H9 (cell line): ENCODE data around the gene TYRO3. TPM values are rescaled to one million over a fixed set of nuclear protein-coding genes. Genes with fewer than 3 reads are reported as not detected.
"Not testable (repeated sequence)": the region's sequence is repeated elsewhere in the genome, so short reads cannot be mapped to it uniquely, and the experiment has no call there.

Experiments used
- DNase-seq: peaks from one replicate; pipeline ENCODE4 v3.0.0-alpha.2; 2017
- H2AFZ ChIP-seq: one replicate; pipeline ENCODE4 v1.6.1; 2013; ENCODE audit warnings: mild to moderate bottlenecking, low read length, control low read depth, moderate library complexity
- H2AK5ac ChIP-seq: 2 replicates; pipeline ENCODE4 v1.6.1; 2013; ENCODE audit warnings: low read length, control low read depth, mixed read lengths; ENCODE audit not compliant: insufficient read length
- H2BK120ac ChIP-seq: one replicate; pipeline ENCODE4 v1.6.1; 2013; ENCODE audit warnings: low read depth, mild to moderate bottlenecking, low read length, control low read depth, inconsistent platforms; ENCODE audit not compliant: poor library complexity, severe bottlenecking
- H2BK12ac ChIP-seq: 2 replicates; pipeline ENCODE4 v1.6.1; 2013; ENCODE audit warnings: low read length, control low read depth, mixed read lengths, low read depth; ENCODE audit not compliant: insufficient read length
- H2BK15ac ChIP-seq: 2 replicates; pipeline ENCODE4 v1.6.1; 2013; ENCODE audit warnings: low read depth, low read length, control low read depth
- H2BK20ac ChIP-seq: one replicate; pipeline ENCODE4 v1.6.1; 2013; ENCODE audit warnings: low read depth, mild to moderate bottlenecking, low read length, control low read depth, inconsistent platforms; ENCODE audit not compliant: poor library complexity, severe bottlenecking
- H2BK5ac ChIP-seq: 2 replicates; pipeline ENCODE4 v1.6.1; 2013; ENCODE audit warnings: low read length, control low read depth, mixed read lengths; ENCODE audit not compliant: insufficient read length
- H3K14ac ChIP-seq: 2 replicates; pipeline ENCODE4 v1.6.1; 2013; ENCODE audit warnings: low read length, control low read depth; ENCODE audit not compliant: insufficient read depth
- H3K18ac ChIP-seq: 2 replicates; pipeline ENCODE4 v1.6.1; 2013; ENCODE audit warnings: low read depth, mild to moderate bottlenecking, mixed read lengths, low read length, control low read depth; ENCODE audit not compliant: insufficient read length
- H3K23ac ChIP-seq: 2 replicates; pipeline ENCODE4 v1.6.1; 2013; ENCODE audit warnings: low read length, control low read depth, mixed read lengths, low read depth; ENCODE audit not compliant: insufficient read length
- H3K23me2 ChIP-seq: 2 replicates; pipeline ENCODE4 v1.6.1; 2013; ENCODE audit warnings: low read depth, mild to moderate bottlenecking, mixed read lengths, low read length, control low read depth; ENCODE audit not compliant: insufficient read length, poor library complexity, severe bottlenecking
- H3K27ac ChIP-seq: 2 replicates; pipeline ENCODE4 v1.5.1; 2013; ENCODE audit warnings: low read length, control low read depth, mixed read lengths, low read depth; ENCODE audit not compliant: insufficient read length
- H3K27me3 ChIP-seq: 2 replicates; pipeline ENCODE4 v1.6.1; 2013; ENCODE audit warnings: low read length, control low read depth, inconsistent platforms; ENCODE audit not compliant: insufficient read depth
- H3K4ac ChIP-seq: 2 replicates; pipeline ENCODE4 v1.6.1; 2013; ENCODE audit warnings: low read depth, mild to moderate bottlenecking, control low read depth, inconsistent platforms, low read length, moderate library complexity
- H3K4me1 ChIP-seq: 2 replicates; pipeline ENCODE4 v1.6.1; 2013; ENCODE audit warnings: low read length, control low read depth, inconsistent platforms; ENCODE audit not compliant: insufficient read depth
- H3K4me2 ChIP-seq: 2 replicates; pipeline ENCODE4 v1.6.1; 2013; ENCODE audit warnings: low read length, control low read depth, mixed read lengths; ENCODE audit not compliant: insufficient read length, insufficient read depth
- H3K56ac ChIP-seq: 2 replicates; pipeline ENCODE4 v1.6.1; 2013; ENCODE audit warnings: low read depth, mild to moderate bottlenecking, mixed read lengths, low read length, control low read depth; ENCODE audit not compliant: insufficient read length
- H3K79me1 ChIP-seq: 2 replicates; pipeline ENCODE4 v1.6.1; 2013; ENCODE audit warnings: low read depth, mild to moderate bottlenecking, moderate library complexity, low read length, control low read depth, inconsistent platforms; ENCODE audit not compliant: insufficient read depth, poor library complexity, severe bottlenecking
- H3K79me2 ChIP-seq: 2 replicates; pipeline ENCODE4 v1.6.1; 2013; ENCODE audit warnings: low read length, control low read depth, inconsistent platforms; ENCODE audit not compliant: insufficient read depth
- H3K9ac ChIP-seq: 2 replicates; pipeline ENCODE4 v1.6.1; 2013; ENCODE audit warnings: low read length, control low read depth, mixed read lengths; ENCODE audit not compliant: insufficient read length; ENCODE audit errors: extremely low read depth
- H3K9me3 ChIP-seq: one replicate; pipeline ENCODE4 v1.6.1; 2013; ENCODE audit warnings: low read depth, low read length, inconsistent platforms; ENCODE audit not compliant: control insufficient read depth
- H3T11ph ChIP-seq: one replicate; pipeline ENCODE4 v1.6.1; 2013; ENCODE audit warnings: mild to moderate bottlenecking, low read length, control low read depth, inconsistent platforms
- H4K20me1 ChIP-seq: one replicate; pipeline ENCODE4 v1.6.1; 2013; ENCODE audit not compliant: control insufficient read depth, insufficient read length, insufficient read depth
- H4K5ac ChIP-seq: 2 replicates; pipeline ENCODE4 v1.6.1; 2013; ENCODE audit warnings: low read depth, mild to moderate bottlenecking, mixed read lengths, low read length, control low read depth; ENCODE audit not compliant: insufficient read length
- H4K8ac ChIP-seq: replicated peaks from 2 replicates; pipeline ENCODE4 v1.6.1; 2013; ENCODE audit warnings: low read length, control low read depth, mixed read lengths, low read depth; ENCODE audit not compliant: insufficient read length
- H4K91ac ChIP-seq: 2 replicates; pipeline ENCODE4 v1.6.1; 2013; ENCODE audit warnings: low read depth, mild to moderate bottlenecking, moderate library complexity, mixed read lengths, low read length, control low read depth; ENCODE audit not compliant: insufficient read length
- H3K27ac Mint-ChIP-seq, 3 experiments: 2 replicates in 2 of 3; 3 replicates in 1 of 3; pipeline ENCODE4 v1.8.0; 2020 to 2021; ENCODE audit warnings: mixed read lengths in 3 of 3, mild to moderate bottlenecking in 1 of 3, moderate library complexity in 1 of 3
- H3K27me3 Mint-ChIP-seq: 2 replicates; pipeline ENCODE4 v1.8.0; 2021; ENCODE audit warnings: low read depth, mild to moderate bottlenecking, moderate library complexity, mixed read lengths
- H3K36me3 Mint-ChIP-seq, 3 experiments: 2 replicates in 2 of 3; 3 replicates in 1 of 3; pipeline ENCODE4 v1.8.0; 2020 to 2021; ENCODE audit warnings: low read depth in 3 of 3, mixed read lengths in 3 of 3; ENCODE audit not compliant: insufficient read depth in 1 of 3
- H3K4me1 Mint-ChIP-seq, 2 experiments: 2 replicates each; pipeline ENCODE4 v1.8.0; 2020; ENCODE audit warnings: mixed read lengths in 2 of 2
- H3K4me3 Mint-ChIP-seq, 2 experiments: 2 replicates in 1 of 2; 3 replicates in 1 of 2; pipeline ENCODE4 v1.8.0; 2020 to 2021; ENCODE audit warnings: mild to moderate bottlenecking in 2 of 2, mixed read lengths in 2 of 2, moderate library complexity in 1 of 2
- H3K9me3 Mint-ChIP-seq, 2 experiments: 2 replicates in 1 of 2; 3 replicates in 1 of 2; pipeline ENCODE4 v1.8.0; 2020; ENCODE audit warnings: mild to moderate bottlenecking in 2 of 2, mixed read lengths in 2 of 2, moderate library complexity in 1 of 2
- CTCF ChIP-seq: fragments of 200-600 bp; sonication (generic); conservative IDR thresholded peaks from 3 replicates; pipeline ENCODE4 v1.8.0; 2021; ENCODE audit warnings: antibody characterized with exemption, mild to moderate bottlenecking
- WGBS: extraction: QIAGEN DNeasy Blood & Tissue Kit; methylation state at CpG from one replicate; pipeline ENCODE4 v1.1.7; 2013; ENCODE audit warnings: missing lambda C conversion rate, low lambda C conversion rate, mixed read lengths; ENCODE audit not compliant: insufficient read length; ENCODE audit errors: extremely low coverage; 5-methylcytosine and 5-hydroxymethylcytosine counted together
- total RNA-seq: library from RNA; stranded (reverse); gene quantifications from 2 replicates; pipeline ENCODE4 v1.2.1, GENCODE V29; 2021

The TYRO3 gene
- total RNA-seq, 1 experiment from 2014 or later, result 124 TPM

DNA sequence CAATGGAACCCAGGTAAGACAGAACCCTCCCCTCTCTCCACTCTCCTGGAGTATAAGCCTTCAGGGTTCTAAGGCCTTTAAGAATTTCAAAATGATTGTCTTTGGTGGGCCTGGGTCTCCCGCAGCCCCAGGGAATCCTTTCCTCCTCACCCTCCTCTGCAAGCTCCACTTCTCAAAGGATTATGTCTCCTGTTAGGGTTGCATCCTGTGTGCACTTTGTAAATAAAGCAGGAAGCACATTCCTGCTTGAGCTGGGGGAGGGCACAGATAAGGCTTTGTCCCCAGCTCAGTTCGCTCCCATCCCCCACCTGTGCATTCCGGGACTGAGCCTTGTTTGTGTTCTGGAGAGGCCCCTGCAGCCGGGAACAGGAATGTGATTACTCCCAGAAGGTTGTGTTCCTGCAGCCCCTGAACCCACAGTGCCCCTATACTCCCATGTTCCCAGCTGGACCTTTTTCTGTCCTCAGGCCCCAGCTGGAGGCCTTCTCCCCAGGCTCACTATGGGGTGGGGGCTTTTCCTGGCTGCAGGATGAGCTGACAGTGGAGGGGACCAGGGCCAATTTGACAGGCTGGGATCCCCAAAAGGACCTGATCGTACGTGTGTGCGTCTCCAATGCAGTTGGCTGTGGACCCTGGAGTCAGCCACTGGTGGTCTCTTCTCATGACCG lies 9.5 kb downstream of the TYRO3 start:
- no peak overlapping the region for H3K56ac ChIP-seq
- no peak overlapping the region for H2BK20ac ChIP-seq
- WGBS, result no CpG with 5 or more reads among the region's 8 CpGs
- H3K4ac ChIP-seq, result peak overlapping the region; percentile 81
- H2AK5ac ChIP-seq, result no peak overlapping the region
- peak overlapping the region; percentile 83 for H3K14ac ChIP-seq
- no peaks in the 10 kb centered on the region for H3K23me2 ChIP-seq
- H4K91ac ChIP-seq, result peak overlapping the region; percentile 93
- H3K18ac ChIP-seq, result peak overlapping the region; percentile 95
- H2BK5ac ChIP-seq, result peak overlapping the region; percentile 30
- H3K4me1 Mint-ChIP-seq, result peaks cover 58% of the 10 kb centered on the region in 2 experiments
- H3K27ac Mint-ChIP-seq, result peak overlapping the region; percentile 99 to 100 (median 99)
- H4K8ac ChIP-seq, result no peak overlapping the region
- TF ChIP-seq CTCF, result no peak
- no peak overlapping the region for H2BK15ac ChIP-seq
- H3K79me1 ChIP-seq, result no peaks in the 10 kb centered on the region
- no peaks in the 10 kb centered on the region for H3K27me3 Mint-ChIP-seq
- H2AFZ ChIP-seq, result no peak overlapping the region
- H3K4me2 ChIP-seq, result peak overlapping the region; percentile 15
- H3K27me3 ChIP-seq, result no peaks in the 10 kb centered on the region
- H3K79me2 ChIP-seq, result no peaks in the 10 kb centered on the region
- no peaks in the 10 kb centered on the region for H3K9me3 ChIP-seq
- DNase-seq, result peak; percentile 89
- H3K36me3 Mint-ChIP-seq, result peaks cover 34 to 77% (median 75%) of the 10 kb centered on the region in 3 experiments; a peak in 6 of 7 replicates
- peak overlapping the region; percentile 94 for H2BK120ac ChIP-seq
- peak overlapping the region; percentile 69 for H4K5ac ChIP-seq
- H3K4me1 ChIP-seq, result peaks cover 22% of the 10 kb centered on the region; the same call in 1 of the 2 replicates
- peak overlapping the region; percentile 6 for H2BK12ac ChIP-seq
- no peak overlapping the region for H3K23ac ChIP-seq
- H3K9ac ChIP-seq, result peak overlapping the region; percentile 9
- peak overlapping the region; percentile 48 to 68 for H3K4me3 Mint-ChIP-seq
- peak overlapping the region; percentile 87 for H3K27ac ChIP-seq
- no peaks in the 10 kb centered on the region; a peak in 1 of 5 replicates for H3K9me3 Mint-ChIP-seq
- no peaks in the 10 kb centered on the region for H4K20me1 ChIP-seq
- H3T11ph ChIP-seq, result peak overlapping the region; percentile 11

DNA sequence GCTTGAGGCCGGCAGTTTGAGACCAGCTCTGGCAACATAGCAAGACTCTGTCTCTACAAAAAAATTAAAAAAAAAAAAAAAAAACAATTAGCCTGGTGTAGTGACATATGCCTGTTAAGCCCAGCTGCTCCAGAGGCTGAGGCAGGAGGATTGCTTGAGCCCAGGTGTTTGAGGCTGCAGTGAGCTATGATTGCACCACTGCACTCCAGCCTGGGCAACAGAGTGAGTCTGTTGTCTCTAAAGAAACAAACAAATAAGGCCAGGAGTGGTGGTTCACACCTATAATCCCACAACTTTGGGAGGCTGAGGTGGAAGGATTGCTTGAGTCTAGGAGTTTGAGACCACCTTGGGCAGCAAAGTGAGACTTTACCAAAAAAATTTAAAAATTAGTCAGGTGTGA lies 10.2 kb downstream of the TYRO3 start:
- H3K4me3 Mint-ChIP-seq, result not testable (repeated sequence)

More for the DNA sequence above, 10.2 kb downstream of the TYRO3 start:
- Histone ChIP-seq H4K91ac (peak overlapping the region; percentile 93), H2BK12ac (peak overlapping the region; percentile 6), H3K4me1 (peaks cover 17% of the 10 kb centered on the region; the same call in 1 of the 2 replicates)
- not testable (repeated sequence) for H4K5ac ChIP-seq, H4K20me1 ChIP-seq, H3K56ac ChIP-seq, H2BK120ac ChIP-seq, H3K14ac ChIP-seq, H3K4me2 ChIP-seq, H2BK5ac ChIP-seq, H2AFZ ChIP-seq, H3T11ph ChIP-seq, H4K8ac ChIP-seq, H3K27me3 Mint-ChIP-seq, H3K9ac ChIP-seq, H2BK20ac ChIP-seq, H2BK15ac ChIP-seq, H2AK5ac ChIP-seq, H3K9me3 ChIP-seq, H3K79me2 ChIP-seq, H3K23me2 ChIP-seq, H3K27ac ChIP-seq, H3K4ac ChIP-seq, H3K9me3 Mint-ChIP-seq, H3K27me3 ChIP-seq, H3K23ac ChIP-seq, H3K79me1 ChIP-seq, DNase-seq, H3K18ac ChIP-seq
- Mint-ChIP-seq H3K4me1 (peaks cover 50 to 51% of the 10 kb centered on the region in 2 experiments), H3K27ac (peak overlapping the region; percentile 88 to 95 (median 91); a peak in 6 of 7 replicates), H3K36me3 (peaks cover 38 to 82% (median 82%) of the 10 kb centered on the region in 3 experiments; a peak in 6 of 7 replicates)
- WGBS, result no CpG with 5 or more reads among the region's 1 CpG
